Osteoblast (primary cell): ENCODE results near the gene MAST3. TPM values are rescaled to one million over a fixed set of nuclear protein-coding genes. Genes with fewer than 3 reads are reported as not detected.

ENCODE experiments used
- DNase-seq: peaks from one replicate; pipeline ENCODE4 v3.0.0; 2011; ENCODE audit warnings: low spot score, mixed read lengths; ENCODE audit not compliant: insufficient read length; ENCODE audit errors: missing footprints
- H2AFZ ChIP-seq: 2 replicates; pipeline ENCODE4 v1.6.0; 2011; ENCODE audit warnings: mild to moderate bottlenecking, low read length
- H3K27ac ChIP-seq: 2 replicates; pipeline ENCODE4 v1.5.1; 2011; ENCODE audit warnings: mild to moderate bottlenecking, low read depth, low read length, moderate library complexity
- H3K27me3 ChIP-seq: 2 replicates; pipeline ENCODE4 v1.6.0; 2012; ENCODE audit warnings: mild to moderate bottlenecking, control low read depth, inconsistent platforms, low read length, moderate library complexity; ENCODE audit not compliant: insufficient read depth
- H3K36me3 ChIP-seq: 2 replicates; pipeline ENCODE4 v1.5.1; 2011; ENCODE audit warnings: mild to moderate bottlenecking, low read length, control low read depth, moderate library complexity; ENCODE audit not compliant: insufficient read depth
- H3K4me1 ChIP-seq: 2 replicates; pipeline ENCODE4 v1.5.1; 2011; ENCODE audit warnings: mild to moderate bottlenecking, low read length, control low read depth, moderate library complexity; ENCODE audit not compliant: insufficient read depth
- H3K4me2 ChIP-seq: 2 replicates; pipeline ENCODE4 v1.6.0; 2011; ENCODE audit warnings: mild to moderate bottlenecking, low read length; ENCODE audit not compliant: insufficient read depth
- H3K4me3 ChIP-seq: fragments of 200-600 bp; sonication (generic); 3 replicates; pipeline ENCODE4 v1.5.1; 2012; ENCODE audit warnings: mild to moderate bottlenecking, low read length, inconsistent platforms; ENCODE audit not compliant: insufficient read depth
- H3K79me2 ChIP-seq: 2 replicates; pipeline ENCODE4 v1.6.0; 2012; ENCODE audit warnings: mild to moderate bottlenecking, low read length, control low read depth, inconsistent platforms; ENCODE audit not compliant: insufficient read depth
- H3K9me3 ChIP-seq: 2 replicates; pipeline ENCODE4 v1.5.1; 2011; ENCODE audit warnings: low read depth, low read length, control low read depth
- H4K20me1 ChIP-seq: 2 replicates; pipeline ENCODE4 v1.6.0; 2012; ENCODE audit warnings: mild to moderate bottlenecking, low read length, control low read depth; ENCODE audit not compliant: insufficient read depth
- total RNA-seq: library from RNA; depleted of rRNA; stranded (reverse); fragments of >200 nt; gene quantifications from 2 replicates; pipeline ENCODE4 v1.2.3, GENCODE V29; 2012
- TF ChIP-seq, protein P1 (sequence below): IDR thresholded peaks from 2 replicates; pipeline ENCODE4 v1.5.1; 2011; ENCODE audit warnings: mild to moderate bottlenecking, low read depth, low read length, moderate library complexity; ENCODE audit errors: extremely low read depth

The MAST3 gene
- total RNA-seq, 1 donor, result 5.4 TPM

DNA sequence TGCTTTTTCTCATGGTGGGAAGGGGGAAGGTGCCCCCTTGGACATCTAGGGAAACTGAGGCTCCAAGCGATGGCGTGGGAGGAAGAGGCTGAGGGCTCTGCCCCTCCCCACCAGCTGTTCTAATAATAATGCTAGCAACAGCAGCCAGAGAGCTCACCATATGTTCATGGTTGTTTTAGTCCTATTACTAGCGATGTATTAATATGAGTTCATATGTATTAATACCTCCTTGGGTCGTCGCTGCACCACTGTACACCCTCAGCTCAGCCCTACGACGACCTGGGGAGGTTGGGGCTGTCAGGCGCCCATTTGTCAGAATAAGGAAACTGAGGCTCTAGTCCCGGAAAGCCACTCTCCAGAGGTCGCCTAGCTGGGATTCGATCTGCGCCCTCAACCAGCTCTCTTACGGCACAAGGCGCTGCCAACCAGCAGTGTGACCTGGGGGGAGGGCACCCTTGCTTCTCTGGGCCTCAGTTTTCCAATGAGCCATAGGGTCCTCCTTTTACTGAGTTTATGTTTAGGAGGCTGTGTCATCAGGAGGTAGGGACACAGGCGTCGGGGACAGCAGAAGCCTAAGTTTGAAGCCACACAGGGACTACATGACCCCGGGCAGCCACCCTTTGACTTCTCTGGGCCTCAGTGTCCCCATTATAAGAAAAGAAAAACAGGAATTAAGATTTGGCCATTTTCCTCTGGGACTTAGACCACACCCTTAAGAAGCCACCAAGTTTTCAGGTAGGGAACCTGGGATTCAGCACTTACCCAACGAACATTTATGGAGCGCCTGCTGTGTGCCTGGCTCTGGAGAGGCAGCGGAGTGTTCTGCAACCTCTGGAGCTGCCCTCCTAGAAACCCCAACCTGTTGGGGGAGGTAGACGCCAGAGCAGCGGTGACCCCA, 664 bp downstream of the MAST3 start:
- H3K4me1 ChIP-seq, result peaks cover 10% of the 10 kb centered on the region
- no peaks in the 10 kb centered on the region for H3K36me3 ChIP-seq
- peak overlapping the region; percentile 84 for H3K4me2 ChIP-seq
- H3K27ac ChIP-seq, result no peak overlapping the region
- H3K9me3 ChIP-seq, result no peaks in the 10 kb centered on the region
- TF ChIP-seq, protein P1, sequence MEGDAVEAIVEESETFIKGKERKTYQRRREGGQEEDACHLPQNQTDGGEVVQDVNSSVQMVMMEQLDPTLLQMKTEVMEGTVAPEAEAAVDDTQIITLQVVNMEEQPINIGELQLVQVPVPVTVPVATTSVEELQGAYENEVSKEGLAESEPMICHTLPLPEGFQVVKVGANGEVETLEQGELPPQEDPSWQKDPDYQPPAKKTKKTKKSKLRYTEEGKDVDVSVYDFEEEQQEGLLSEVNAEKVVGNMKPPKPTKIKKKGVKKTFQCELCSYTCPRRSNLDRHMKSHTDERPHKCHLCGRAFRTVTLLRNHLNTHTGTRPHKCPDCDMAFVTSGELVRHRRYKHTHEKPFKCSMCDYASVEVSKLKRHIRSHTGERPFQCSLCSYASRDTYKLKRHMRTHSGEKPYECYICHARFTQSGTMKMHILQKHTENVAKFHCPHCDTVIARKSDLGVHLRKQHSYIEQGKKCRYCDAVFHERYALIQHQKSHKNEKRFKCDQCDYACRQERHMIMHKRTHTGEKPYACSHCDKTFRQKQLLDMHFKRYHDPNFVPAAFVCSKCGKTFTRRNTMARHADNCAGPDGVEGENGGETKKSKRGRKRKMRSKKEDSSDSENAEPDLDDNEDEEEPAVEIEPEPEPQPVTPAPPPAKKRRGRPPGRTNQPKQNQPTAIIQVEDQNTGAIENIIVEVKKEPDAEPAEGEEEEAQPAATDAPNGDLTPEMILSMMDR, result no peak
- no peaks in the 10 kb centered on the region for H4K20me1 ChIP-seq
- no peaks in the 10 kb centered on the region for H3K79me2 ChIP-seq
- peak overlapping the region; percentile 64 for H3K4me3 ChIP-seq
- H2AFZ ChIP-seq, result peak overlapping the region; percentile 13
- H3K27me3 ChIP-seq, result peaks cover 20% of the 10 kb centered on the region
- no peak for DNase-seq

DNA sequence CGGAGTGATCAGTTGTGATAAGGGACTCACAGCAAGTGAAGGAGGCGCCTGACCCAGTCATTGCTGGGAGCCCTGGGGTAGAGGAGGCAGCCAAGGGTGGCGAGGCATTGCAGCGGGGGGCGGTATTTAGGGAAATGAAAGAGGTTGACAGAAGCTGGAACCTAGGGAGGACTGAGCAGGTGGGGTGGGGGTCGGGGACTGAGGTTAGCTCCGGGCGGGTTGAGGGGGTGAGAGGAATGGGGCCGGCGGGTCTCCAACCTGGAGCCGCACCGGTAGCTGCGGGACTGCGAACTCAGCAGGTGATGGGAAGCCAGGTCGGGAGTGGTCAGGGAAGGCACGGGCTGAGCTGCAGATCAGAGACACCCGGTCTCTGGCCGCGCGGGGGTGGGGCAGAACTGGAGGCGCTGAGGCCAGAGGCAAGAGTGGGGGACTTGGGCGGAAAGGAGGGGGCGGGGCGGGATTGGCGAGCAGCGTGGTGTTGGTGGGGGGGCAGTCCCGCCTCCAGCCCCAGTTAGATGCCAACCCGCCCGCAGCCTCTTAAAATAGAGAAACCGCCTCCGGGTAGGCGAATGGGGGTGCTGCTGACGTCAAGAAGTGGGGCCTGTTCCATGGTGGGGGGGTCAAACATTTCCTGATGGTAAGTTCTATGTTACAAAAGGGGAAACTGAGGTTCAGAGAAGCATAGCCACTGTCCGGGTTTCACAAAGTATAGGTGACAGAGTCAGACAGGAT, 1.5 kb downstream of the MAST3 start:
- peak overlapping the region; percentile 84 for H3K4me2 ChIP-seq
- H3K9me3 ChIP-seq, result no peaks in the 10 kb centered on the region
- H2AFZ ChIP-seq, result no peak overlapping the region
- H3K4me1 ChIP-seq, result peaks cover 16% of the 10 kb centered on the region
- DNase-seq, result peak; percentile 76
- peaks cover 20% of the 10 kb centered on the region for H3K27me3 ChIP-seq
- H3K36me3 ChIP-seq, result no peaks in the 10 kb centered on the region
- H3K79me2 ChIP-seq, result no peaks in the 10 kb centered on the region
- peak overlapping the region; percentile 47 for H3K4me3 ChIP-seq
- H4K20me1 ChIP-seq, result no peaks in the 10 kb centered on the region
- H3K27ac ChIP-seq, result no peak overlapping the region
- TF ChIP-seq, protein P1, result no peak

DNA sequence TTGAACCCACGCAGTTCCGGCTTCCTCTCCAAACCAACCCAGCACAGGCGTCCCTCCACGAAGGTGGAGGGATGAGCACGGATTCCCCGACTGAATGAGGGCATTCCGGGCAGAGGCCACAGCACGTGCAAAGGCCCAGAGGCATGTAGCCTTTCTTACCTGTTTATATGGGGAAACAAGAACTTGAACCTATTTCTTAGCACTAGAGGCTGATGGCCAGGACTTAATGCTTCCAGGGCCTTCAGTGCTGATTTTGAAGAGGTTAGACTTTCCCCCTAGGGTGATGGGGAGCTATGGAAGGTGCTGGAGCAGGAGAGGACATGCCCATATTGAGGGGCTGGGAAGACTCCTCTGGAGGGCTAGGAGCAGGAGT, 2.0 kb downstream of the MAST3 start:
- Histone ChIP-seq H3K27ac (no peak overlapping the region), H3K4me3 (peak overlapping the region; percentile 7), H3K36me3 (no peaks in the 10 kb centered on the region), H2AFZ (no peak overlapping the region), H4K20me1 (no peaks in the 10 kb centered on the region), H3K9me3 (no peaks in the 10 kb centered on the region), H3K4me1 (peaks cover 22% of the 10 kb centered on the region), H3K4me2 (peak overlapping the region; percentile 84), H3K27me3 (peaks cover 20% of the 10 kb centered on the region), H3K79me2 (no peaks in the 10 kb centered on the region)
- TF ChIP-seq, protein P1, result no peak
- DNase-seq, result peak; percentile 79

DNA sequence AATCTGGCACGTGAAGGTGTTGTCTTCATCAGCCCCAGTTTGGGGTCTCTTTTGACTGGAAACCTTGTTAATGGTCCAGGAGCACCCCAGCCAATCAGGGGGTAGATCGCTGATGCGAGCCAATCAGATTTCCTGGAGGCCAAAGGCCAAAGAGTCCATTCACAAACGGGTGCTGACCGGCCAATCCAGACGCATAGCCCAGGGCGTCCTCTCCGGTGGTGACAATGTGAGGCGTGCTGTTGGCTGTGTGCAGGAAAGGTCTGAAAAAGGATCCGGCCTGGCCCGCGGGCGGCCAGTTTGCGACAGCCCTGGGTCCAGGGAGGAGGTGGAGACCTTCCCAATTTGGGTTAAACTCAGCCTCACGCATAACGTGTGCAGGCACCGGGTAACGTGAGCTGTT, 3.1 kb downstream of the MAST3 start:
- no peak overlapping the region for H3K4me3 ChIP-seq
- no peaks in the 10 kb centered on the region for H3K36me3 ChIP-seq
- peaks cover 20% of the 10 kb centered on the region for H3K27me3 ChIP-seq
- H2AFZ ChIP-seq, result no peak overlapping the region
- TF ChIP-seq, protein P1, result no peak
- H4K20me1 ChIP-seq, result no peaks in the 10 kb centered on the region
- H3K27ac ChIP-seq, result no peak overlapping the region
- no peaks in the 10 kb centered on the region for H3K9me3 ChIP-seq
- H3K79me2 ChIP-seq, result no peaks in the 10 kb centered on the region
- no peak overlapping the region for H3K4me2 ChIP-seq
- DNase-seq, result peak; percentile 88
- peaks cover 25% of the 10 kb centered on the region for H3K4me1 ChIP-seq
